Fibroblast of pulmonary artery (primary cell): ENCODE data around the gene BCAR3.

Experiments
- DNase-seq: peaks from one replicate; pipeline ENCODE4 v3.0.0-alpha.2; 2010; ENCODE audit warnings: low read depth
- H3K4me3 ChIP-seq: replicated peaks from 2 replicates; pipeline ENCODE4 v1.5.1; 2011; ENCODE audit warnings: low read depth, mild to moderate bottlenecking, control low read depth, low read length, moderate library complexity
- CTCF ChIP-seq: IDR thresholded peaks from 2 replicates; pipeline ENCODE4 v1.5.1; 2011; ENCODE audit warnings: mild to moderate bottlenecking, control low read depth, low read length, inconsistent platforms; ENCODE audit errors: missing control alignments

BCAR3 gene

GRCh38 chr1:93681101-93681988 is at the start of gene BCAR3:
Gene BCAR3 (minus strand): TSS chr1:93681837. CDS start chr1:93674930, 6,907 bp downstream.
- peak; percentile 4 for TF ChIP-seq CTCF
- H3K4me3 ChIP-seq: peak within 1 kb of the TSS; percentile 91
- peak; percentile 82 for DNase-seq

GRCh38 chr1:93730621-93731020 is 49.0 kb upstream of the BCAR3 start:
- DNase-seq: no peak
- TF ChIP-seq CTCF: no peak
- H3K4me3 ChIP-seq: no peak overlapping the region

- no peak overlapping the region for H3K4me3 ChIP-seq
- no peak for DNase-seq
- TF ChIP-seq CTCF: no peak
Observed at GRCh38 chr1:93729906-93730305, 48.3 kb upstream of the BCAR3 start.

- no peak for TF ChIP-seq CTCF
- DNase-seq: no peak
- H3K4me3 ChIP-seq: no peak overlapping the region
Observed at GRCh38 chr1:93729502-93729901, 47.9 kb upstream of the BCAR3 start.

GRCh38 chr1:93728480-93729131 is 47.0 kb upstream of the BCAR3 start:
- H3K4me3 ChIP-seq: no peak overlapping the region
- TF ChIP-seq CTCF: no peak

GRCh38 chr1:93723733-93724270 is 42.2 kb upstream of the BCAR3 start:
- no peak overlapping the region for H3K4me3 ChIP-seq
- DNase-seq: no peak
- no peak for TF ChIP-seq CTCF

More at GRCh38 chr1:93728480-93729131, 47.0 kb upstream of the BCAR3 start:
- no peak for DNase-seq
